AG10803 (cell line): ENCODE measurements around the gene PEA15.

Experiments
- DNase-seq: peaks from one replicate; pipeline ENCODE4 v3.0.0; 2010; ENCODE audit warnings: low read depth
- H3K4me3 ChIP-seq: 2 replicates; pipeline ENCODE4 v1.5.1; 2011; ENCODE audit warnings: mild to moderate bottlenecking, low read length, control low read depth
- TF ChIP-seq, protein P1 (sequence below): conservative IDR thresholded peaks from 2 replicates; pipeline ENCODE4 v1.5.1; 2011; ENCODE audit warnings: mild to moderate bottlenecking, low read length, control low read depth, inconsistent platforms

The PEA15 gene

GRCh38 chr1:160178731-160179130 is 26.5 kb upstream of the PEA15 start:
- TF ChIP-seq, protein P1, sequence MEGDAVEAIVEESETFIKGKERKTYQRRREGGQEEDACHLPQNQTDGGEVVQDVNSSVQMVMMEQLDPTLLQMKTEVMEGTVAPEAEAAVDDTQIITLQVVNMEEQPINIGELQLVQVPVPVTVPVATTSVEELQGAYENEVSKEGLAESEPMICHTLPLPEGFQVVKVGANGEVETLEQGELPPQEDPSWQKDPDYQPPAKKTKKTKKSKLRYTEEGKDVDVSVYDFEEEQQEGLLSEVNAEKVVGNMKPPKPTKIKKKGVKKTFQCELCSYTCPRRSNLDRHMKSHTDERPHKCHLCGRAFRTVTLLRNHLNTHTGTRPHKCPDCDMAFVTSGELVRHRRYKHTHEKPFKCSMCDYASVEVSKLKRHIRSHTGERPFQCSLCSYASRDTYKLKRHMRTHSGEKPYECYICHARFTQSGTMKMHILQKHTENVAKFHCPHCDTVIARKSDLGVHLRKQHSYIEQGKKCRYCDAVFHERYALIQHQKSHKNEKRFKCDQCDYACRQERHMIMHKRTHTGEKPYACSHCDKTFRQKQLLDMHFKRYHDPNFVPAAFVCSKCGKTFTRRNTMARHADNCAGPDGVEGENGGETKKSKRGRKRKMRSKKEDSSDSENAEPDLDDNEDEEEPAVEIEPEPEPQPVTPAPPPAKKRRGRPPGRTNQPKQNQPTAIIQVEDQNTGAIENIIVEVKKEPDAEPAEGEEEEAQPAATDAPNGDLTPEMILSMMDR = no peak
- H3K4me3 ChIP-seq = no peak overlapping the region
- no peak for DNase-seq

DNA sequence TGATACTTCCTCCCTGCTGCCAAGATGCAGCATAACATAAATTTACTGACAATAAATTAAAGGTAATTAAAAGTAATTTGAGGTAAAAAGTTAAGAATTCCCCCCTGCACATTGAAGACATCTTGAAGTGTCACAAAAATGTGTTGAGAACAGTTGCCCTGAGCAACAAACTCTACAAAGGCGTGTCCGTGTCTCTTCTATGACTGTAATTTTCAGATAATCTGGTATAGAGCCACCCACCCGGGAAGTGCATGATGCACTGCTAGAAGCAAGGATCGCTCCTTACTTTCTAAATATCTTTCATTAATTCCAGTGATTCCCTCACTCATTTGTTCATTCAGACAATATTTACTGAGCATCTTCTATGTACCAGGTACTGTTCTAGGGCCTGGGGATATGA is 25.8 kb upstream of the PEA15 start:
- no peak overlapping the region for H3K4me3 ChIP-seq
- TF ChIP-seq, protein P1 = no peak
- no peak for DNase-seq

GRCh38 chr1:160186246-160186645 is 18.9 kb upstream of the PEA15 start:
- H3K4me3 ChIP-seq = no peak overlapping the region
- TF ChIP-seq, protein P1 = no peak
- DNase-seq = no peak

DNA sequence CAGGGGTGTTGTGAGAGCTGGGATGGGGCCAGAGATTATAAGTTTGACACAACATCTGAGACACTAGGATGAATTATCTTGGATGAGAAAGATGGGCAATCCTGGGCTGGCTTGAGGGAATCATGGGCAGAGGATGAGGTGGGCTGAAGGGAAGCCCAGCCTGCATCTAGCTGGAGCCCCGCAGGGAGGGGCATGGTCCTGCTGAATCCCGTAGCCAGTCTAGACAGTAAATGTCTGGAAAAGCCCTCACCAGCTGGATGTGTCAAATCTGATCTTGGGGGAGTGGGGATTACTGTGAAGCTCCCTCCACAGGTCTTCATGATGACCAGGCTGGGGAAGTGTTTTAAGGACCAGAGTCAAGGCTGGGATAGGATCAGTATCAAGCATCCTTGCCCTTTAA is 18.5 kb upstream of the PEA15 start:
- DNase-seq = no peak
- no peak overlapping the region for H3K4me3 ChIP-seq
- TF ChIP-seq, protein P1 = no peak

DNA sequence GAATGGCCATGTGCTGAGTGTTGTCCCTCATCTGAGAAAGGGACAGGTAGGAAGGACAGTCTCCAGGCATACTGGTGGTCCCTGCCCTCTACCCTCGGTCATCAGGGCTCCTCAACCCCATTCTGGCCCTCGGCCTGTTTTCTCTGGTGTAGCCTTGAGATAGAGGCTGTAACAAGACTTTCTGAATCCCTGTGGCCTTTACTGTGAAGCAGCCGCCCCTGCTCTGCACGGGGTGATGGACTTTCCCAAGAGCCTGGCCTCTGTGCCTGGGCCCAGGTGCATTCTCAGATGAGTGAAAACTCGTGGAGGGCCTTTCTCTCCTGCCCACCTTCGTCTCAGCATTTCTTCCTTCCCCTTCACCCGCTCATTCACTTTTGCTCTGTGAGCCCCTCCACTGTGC is 17.8 kb upstream of the PEA15 start:
- TF ChIP-seq, protein P1 = no peak
- H3K4me3 ChIP-seq = no peak overlapping the region
- DNase-seq = no peak

- no peak overlapping the region for H3K4me3 ChIP-seq
- TF ChIP-seq, protein P1 = no peak
- no peak for DNase-seq
Observed at GRCh38 chr1:160188341-160188740, 16.8 kb upstream of the PEA15 start.

GRCh38 chr1:160189649-160190625 is 15.2 kb upstream of the PEA15 start, which contains the start of gene CASQ1:
Gene CASQ1 (plus strand): TSS chr1:160190575. CDS start chr1:160190752, 177 bp downstream.
- TF ChIP-seq, protein P1 = no peak
- DNase-seq = no peak
- H3K4me3 ChIP-seq = no peak within 1 kb of the TSS
